ENCODE results near the gene POT1.

DNA sequence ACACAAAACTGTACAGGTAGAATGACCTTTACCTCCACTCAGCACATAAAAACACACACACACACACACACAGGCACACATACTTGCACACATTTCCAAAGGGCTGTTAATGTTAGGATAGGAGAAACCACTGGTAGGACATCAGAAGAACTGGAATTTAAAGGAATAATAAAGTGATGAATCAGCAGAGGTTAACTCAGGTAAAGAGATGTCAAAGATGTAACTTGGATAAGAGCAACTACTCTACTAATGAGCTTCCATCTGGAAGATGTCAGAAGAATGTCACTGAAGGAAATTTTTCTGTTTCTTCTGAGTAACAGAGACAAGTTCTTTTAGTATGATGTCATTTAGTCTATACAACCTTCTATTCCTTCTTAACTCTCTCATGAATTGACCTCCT lies 137.6 kb downstream of the POT1 start:
- TF ChIP-seq, protein P1, sequence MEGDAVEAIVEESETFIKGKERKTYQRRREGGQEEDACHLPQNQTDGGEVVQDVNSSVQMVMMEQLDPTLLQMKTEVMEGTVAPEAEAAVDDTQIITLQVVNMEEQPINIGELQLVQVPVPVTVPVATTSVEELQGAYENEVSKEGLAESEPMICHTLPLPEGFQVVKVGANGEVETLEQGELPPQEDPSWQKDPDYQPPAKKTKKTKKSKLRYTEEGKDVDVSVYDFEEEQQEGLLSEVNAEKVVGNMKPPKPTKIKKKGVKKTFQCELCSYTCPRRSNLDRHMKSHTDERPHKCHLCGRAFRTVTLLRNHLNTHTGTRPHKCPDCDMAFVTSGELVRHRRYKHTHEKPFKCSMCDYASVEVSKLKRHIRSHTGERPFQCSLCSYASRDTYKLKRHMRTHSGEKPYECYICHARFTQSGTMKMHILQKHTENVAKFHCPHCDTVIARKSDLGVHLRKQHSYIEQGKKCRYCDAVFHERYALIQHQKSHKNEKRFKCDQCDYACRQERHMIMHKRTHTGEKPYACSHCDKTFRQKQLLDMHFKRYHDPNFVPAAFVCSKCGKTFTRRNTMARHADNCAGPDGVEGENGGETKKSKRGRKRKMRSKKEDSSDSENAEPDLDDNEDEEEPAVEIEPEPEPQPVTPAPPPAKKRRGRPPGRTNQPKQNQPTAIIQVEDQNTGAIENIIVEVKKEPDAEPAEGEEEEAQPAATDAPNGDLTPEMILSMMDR (conservative IDR thresholded peaks at IDR 0.05): no peak
- TF ChIP-seq ZFX (IDR thresholded peaks at IDR 0.05): no peak

Measured in C4-2B (cell line).